Kidney capillary endothelial cell (primary cell): Measurements from ENCODE around the gene IRGC.
"Not testable (repeated sequence)": the region's sequence is repeated elsewhere in the genome, so short reads cannot be mapped to it uniquely, and the experiment has no call there.

Experiments
- DNase-seq: peaks from one replicate; pipeline ENCODE4 v3.0.0-alpha.2; 2018; ENCODE audit warnings: low spot score

Gene IRGC

GRCh38 chr19:43754503-43755255 lies 38.8 kb downstream of the IRGC start, which contains the start of gene SMG9:
Gene SMG9, minus strand, starts transcription at chr19:43754962. Its CDS starts 4,221 bp downstream, at chr19:43750741.
- DNase-seq, result peak; percentile 94

DNA sequence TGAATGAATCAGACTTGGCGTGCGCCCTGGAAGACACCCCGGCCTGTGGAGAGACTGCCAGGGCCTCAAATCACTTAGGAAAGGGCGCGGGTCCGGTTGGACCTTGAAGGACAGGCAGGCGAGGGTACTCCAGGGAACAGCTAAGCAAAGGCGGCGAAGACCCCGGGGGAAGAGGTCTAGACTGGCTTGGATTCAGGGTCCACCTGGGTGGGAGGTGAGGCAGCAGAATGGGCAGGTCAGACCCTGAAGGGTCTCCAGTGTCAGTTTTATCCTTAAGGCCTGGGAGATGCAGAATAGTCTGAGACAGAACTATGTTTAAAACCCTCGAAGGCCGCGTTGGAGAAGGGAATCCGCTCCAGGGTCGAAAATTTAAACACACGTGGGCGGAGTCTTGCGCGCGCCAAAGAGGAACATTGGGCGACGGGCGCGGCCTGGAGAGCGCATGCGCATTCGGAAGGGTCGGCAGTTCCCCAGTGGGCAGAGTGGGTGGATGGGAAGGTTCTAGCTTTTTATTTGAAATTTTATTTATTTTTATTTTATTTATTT lies 39.5 kb downstream of the IRGC start:
- DNase-seq, result peak; percentile 74

DNA sequence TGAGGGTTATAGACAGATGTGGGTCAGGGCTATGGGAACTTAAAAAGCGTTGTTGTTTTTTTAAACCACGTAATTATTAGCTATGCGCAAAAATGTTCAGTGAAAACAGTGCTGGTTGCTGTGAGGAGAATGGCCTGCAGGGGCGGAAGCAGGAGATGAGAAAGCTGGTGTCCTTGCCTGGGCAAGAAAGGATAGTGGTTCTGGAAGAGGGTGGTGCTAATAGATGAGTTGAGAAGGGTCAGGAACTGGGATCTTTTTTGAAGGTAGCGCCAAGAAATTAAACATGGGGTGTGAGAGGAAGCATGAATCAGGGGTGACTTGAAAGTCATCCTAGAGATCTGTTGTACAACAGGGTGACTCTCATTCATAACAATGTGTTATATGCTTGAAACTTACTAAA lies 43.6 kb downstream of the IRGC start:
- DNase-seq, result no peak

- no peak for DNase-seq
These were observed 45.1 kb downstream of the IRGC start for GRCh38 chr19:43760941-43761340.

DNA sequence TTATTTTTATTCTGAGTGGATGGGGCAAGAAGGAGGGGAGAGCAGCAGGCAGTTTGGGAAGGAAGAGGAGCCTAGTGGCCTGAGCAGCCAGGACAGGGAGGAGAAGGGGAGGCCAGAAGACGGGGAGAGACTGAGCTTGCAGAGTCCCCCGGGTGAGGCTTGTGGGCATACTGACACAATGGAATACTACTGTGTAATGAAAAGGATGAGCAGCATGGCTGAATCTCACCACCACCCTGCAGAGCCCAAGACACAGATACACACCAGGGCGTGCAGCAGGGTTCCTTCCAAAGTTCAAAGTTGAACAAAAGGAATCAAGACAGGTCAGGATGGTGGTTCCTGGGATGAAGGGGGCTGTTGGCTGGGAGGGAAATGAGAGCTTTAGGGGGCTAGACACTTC lies 46.9 kb downstream of the IRGC start:
- DNase-seq, result no peak

DNA sequence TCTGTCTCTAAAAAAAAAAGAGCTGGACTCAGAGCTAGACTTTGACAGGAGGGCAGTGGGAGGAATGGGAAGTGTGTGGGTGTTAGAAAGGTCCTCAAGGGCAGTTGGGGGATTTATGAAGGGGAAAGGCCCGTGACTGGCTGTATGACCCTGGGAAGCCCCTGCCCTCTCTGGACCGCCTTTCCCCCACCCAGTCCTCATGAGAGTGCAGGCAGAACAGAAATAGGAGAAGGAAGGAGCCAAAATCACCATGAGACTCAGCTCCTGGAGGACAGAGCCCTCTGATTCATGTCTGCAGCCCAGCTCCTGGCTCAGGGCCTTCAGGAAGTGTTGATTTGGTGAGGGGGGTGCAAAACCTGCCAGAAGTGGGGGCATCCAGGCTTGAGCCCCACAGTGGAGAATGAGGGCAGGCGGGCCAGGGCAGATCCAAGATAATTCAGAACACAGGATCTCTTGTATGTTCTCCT lies 47.6 kb downstream of the IRGC start:
- DNase-seq, result no peak

DNA sequence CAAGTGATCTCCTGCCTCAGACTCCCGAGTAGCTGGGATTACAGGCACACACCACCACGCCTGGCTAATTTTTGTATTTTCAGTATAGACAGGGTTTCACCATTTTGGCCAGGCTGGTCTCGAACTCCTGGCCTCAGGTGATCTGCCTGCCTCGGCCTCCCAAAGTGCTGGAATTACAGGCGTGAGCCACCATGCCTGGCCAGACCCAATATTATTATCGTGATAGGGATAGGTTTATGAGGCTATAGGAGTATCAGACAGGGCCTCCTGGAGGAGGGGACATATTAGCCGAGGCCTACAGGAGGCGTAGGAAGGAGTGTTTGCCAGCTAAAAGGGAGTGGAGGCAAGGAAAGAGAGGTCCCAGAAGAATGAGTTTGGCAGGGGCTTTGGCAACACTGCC lies 48.8 kb downstream of the IRGC start:
- not testable (repeated sequence) for DNase-seq

GRCh38 chr19:43765109-43765876 lies 49.4 kb downstream of the IRGC start:
- peak; percentile 96 for DNase-seq

DNA sequence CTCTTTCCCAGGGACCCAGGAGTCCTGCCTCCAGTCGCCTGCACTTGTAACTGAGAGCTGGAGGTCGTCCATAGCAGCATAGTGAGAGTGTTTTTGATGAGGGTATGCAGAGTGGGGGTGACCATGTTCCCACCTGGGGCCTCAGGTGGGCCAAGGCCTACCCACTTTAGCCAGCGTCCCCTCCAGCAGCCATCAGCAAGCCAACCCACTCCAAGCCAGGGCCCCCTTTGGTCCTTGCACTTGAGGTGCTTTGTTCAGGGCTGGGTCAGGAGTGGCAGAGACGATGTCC lies 50.8 kb downstream of the IRGC start:
- no peak for DNase-seq

DNA sequence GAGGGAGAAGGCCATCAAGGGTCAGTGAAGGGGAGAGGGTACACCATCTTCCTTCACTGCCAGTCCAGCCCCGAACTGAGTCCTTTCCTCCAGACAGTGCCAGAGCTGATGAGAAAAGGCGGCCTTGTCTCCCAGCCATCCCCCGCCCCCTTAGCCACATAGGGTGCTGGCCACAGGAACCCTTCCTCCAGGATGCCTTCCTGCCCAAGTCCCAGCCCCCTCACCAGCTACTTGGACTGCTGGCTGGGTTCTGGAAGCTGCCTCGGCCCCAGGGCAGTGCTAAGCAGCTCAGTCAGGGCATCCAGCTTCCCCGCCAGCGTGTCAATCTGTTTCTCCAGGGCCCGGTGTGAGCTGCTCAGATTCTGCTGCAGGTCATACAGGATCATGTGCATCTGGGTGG lies 51.4 kb downstream of the IRGC start:
- no peak for DNase-seq

DNA sequence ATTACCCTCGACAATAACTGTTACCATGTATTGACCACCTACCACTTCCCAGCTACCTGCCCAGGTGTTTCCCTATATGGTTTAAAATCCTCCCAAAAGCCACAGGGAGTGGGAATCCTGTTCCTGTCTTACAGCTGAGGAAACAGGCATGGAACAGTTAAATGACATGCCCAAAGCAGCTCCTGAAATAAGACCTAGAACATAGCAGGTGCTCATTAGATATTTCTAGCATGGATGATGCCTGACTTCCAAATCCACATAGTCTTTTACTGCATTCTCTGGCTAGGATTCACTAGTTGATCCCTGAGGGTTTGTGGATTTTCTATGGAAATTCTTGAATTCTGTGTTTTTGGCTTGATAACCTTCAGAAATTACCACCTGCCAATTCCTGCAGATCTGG lies 51.9 kb downstream of the IRGC start:
- no peak for DNase-seq

DNA sequence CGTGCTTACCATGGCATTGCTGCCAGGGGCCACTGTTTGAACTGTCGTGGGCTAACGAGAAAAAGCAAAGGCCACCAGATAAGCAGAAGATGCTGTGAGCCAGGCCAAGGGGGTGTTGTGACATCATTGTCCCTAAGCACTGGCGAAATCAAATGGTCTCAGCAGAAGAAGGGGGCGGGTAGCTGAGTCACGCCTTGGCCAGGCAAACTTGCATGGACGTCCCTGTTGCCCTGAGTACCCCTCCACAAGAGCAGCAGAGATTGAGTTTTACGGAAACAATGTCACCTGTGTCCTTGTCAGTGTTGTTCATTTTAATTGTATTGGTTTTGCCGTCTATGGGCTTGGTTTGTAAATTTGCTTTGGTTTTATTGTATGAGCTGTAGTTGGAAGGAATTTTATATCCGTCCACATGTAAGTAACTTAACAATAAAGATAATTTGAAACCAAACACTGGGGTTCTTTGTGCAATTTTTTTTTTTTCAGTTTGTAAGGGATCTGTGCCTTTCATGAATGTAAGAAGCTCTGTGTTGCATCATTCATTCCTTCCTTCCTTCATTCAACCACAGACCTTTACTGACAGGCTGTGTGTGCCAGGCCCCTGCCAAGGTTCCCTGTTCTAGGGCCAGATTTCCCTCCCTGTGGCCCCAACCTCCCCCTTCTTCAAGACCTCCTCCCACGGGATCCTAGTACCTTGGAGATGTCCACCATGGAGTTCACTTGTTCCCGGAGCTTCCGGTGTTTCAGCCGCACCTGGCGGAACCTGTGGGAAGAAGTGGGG lies 52.6 kb downstream of the IRGC start:
- DNase-seq, result no peak

DNA sequence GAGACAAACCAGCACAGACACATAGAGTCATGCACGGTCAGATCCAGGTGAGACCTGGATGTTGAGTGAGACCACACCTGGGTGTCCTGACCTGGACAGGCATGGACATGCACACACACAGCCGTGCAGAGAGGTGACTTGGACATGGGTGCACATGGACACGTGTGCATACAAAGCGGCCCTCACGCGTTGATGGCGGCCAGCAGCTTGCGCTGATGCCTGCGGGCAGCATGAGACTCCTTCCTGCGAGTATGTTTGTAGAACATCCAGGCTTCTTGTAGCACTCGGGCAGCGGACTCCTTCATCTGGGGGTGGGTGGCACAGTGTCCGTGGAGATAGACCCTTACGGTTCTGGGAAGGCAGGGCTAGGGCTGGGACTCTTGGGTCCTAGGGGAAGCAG lies 53.4 kb downstream of the IRGC start:
- DNase-seq, result no peak
